HG03045 (cell line): ENCODE measurements around the gene ALCAM.

Experiments
- ATAC-seq: cut with Tn5 transposase; IDR thresholded peaks from one replicate; pipeline ENCODE4 v1.9.1; 2021; ENCODE audit warnings: mild to moderate bottlenecking, moderate library complexity; ENCODE audit not compliant: unreplicated experiment

Gene ALCAM

GRCh38 chr3:105366326-105367062 lies at the start of gene ALCAM:
Gene ALCAM (plus strand): TSS chr3:105366909.
- ATAC-seq: peak; percentile 65

- ATAC-seq: no peak
These were observed 48.9 kb upstream of the ALCAM start for GRCh38 chr3:105317841-105318240.

GRCh38 chr3:105322570-105323273 lies 44.0 kb upstream of the ALCAM start:
- ATAC-seq: peak; percentile 93

- no peak for ATAC-seq
These were observed 43.5 kb upstream of the ALCAM start for GRCh38 chr3:105323274-105323599.

- no peak for ATAC-seq
These were observed 41.8 kb upstream of the ALCAM start for GRCh38 chr3:105324951-105325350.

GRCh38 chr3:105327662-105328337 lies 38.9 kb upstream of the ALCAM start:
- ATAC-seq: no peak

- no peak for ATAC-seq
These were observed 38.4 kb upstream of the ALCAM start for GRCh38 chr3:105328338-105328730.

- ATAC-seq: no peak
These were observed 33.7 kb upstream of the ALCAM start for GRCh38 chr3:105332961-105333360.

- peak; percentile 50 for ATAC-seq
These were observed 32.4 kb upstream of the ALCAM start for GRCh38 chr3:105334138-105334882.

GRCh38 chr3:105339946-105340345 lies 26.8 kb upstream of the ALCAM start:
- ATAC-seq: no peak

- ATAC-seq: no peak
These were observed 22.7 kb upstream of the ALCAM start for GRCh38 chr3:105343991-105344390.

GRCh38 chr3:105345156-105345555 lies 21.6 kb upstream of the ALCAM start:
- no peak for ATAC-seq

GRCh38 chr3:105347625-105348302 lies 18.9 kb upstream of the ALCAM start:
- ATAC-seq: peak; percentile 87

GRCh38 chr3:105348307-105348706 lies 18.4 kb upstream of the ALCAM start:
- ATAC-seq: no peak

GRCh38 chr3:105349684-105350387 lies 16.9 kb upstream of the ALCAM start:
- ATAC-seq: no peak

GRCh38 chr3:105351821-105352220 lies 14.9 kb upstream of the ALCAM start:
- ATAC-seq: no peak

GRCh38 chr3:105352976-105353375 lies 13.7 kb upstream of the ALCAM start:
- ATAC-seq: no peak

- peak; percentile 47 for ATAC-seq
These were observed 13.1 kb upstream of the ALCAM start for GRCh38 chr3:105353485-105354161.

GRCh38 chr3:105354429-105354828 lies 12.3 kb upstream of the ALCAM start:
- no peak for ATAC-seq
